ENCODE results near the gene CAMK1D.

CAMK1D gene

GRCh38 chr10:12766223-12766622, 416.9 kb downstream of the CAMK1D start:
- Histone ChIP-seq H3K9me2 (replicated peaks; ENCODE audit: control insufficient read depth, low read length) (no peaks in the 10 kb centered on the region), H3K9me3 (ENCODE audit: control insufficient read depth, insufficient read depth, low read length) (no peaks in the 10 kb centered on the region), H3K4me2 (ENCODE audit: low read length) (no peak overlapping the region), H4K20me1 (ENCODE audit: control insufficient read depth, insufficient read depth, low read depth, low read length) (no peaks in the 10 kb centered on the region), H3F3A (ENCODE audit: control insufficient read depth, insufficient read depth) (no peaks in the 10 kb centered on the region), H3K27ac (ENCODE audit: low read depth, low read length) (no peak overlapping the region), H3K79me2 (ENCODE audit: control insufficient read depth, low read length) (no peaks in the 10 kb centered on the region), H3K36me3 (ENCODE audit: control insufficient read depth, low read length) (peaks cover 19% of the 10 kb centered on the region), H3K4me1 (ENCODE audit: control insufficient read depth, low read length) (no peaks in the 10 kb centered on the region), H3K27me3 (ENCODE audit: control insufficient read depth, low read length) (no peaks in the 10 kb centered on the region), H3K4me3 (ENCODE audit: low read length) (no peak overlapping the region)
- TF ChIP-seq EZH2phosphoT487 (IDR thresholded peaks at IDR 0.05; ENCODE audit: borderline replicate concordance, low read length) (no peak), CTCF (IDR thresholded peaks at IDR 0.05; ENCODE audit: low read depth, low read length, poor library complexity, severe bottlenecking) (no peak)

- Histone ChIP-seq H4K20me1 (ENCODE audit: control insufficient read depth, insufficient read depth, low read depth, low read length) (no peaks in the 10 kb centered on the region), H3K79me2 (ENCODE audit: control insufficient read depth, low read length) (no peaks in the 10 kb centered on the region), H3K4me1 (ENCODE audit: control insufficient read depth, low read length) (no peaks in the 10 kb centered on the region), H3K27ac (ENCODE audit: low read depth, low read length) (no peak overlapping the region), H3F3A (ENCODE audit: control insufficient read depth, insufficient read depth) (no peaks in the 10 kb centered on the region), H3K4me2 (ENCODE audit: low read length) (no peak overlapping the region), H3K36me3 (ENCODE audit: control insufficient read depth, low read length) (peaks cover 10% of the 10 kb centered on the region), H3K9me3 (ENCODE audit: control insufficient read depth, insufficient read depth, low read length) (no peaks in the 10 kb centered on the region), H3K27me3 (ENCODE audit: control insufficient read depth, low read length) (no peaks in the 10 kb centered on the region), H3K4me3 (ENCODE audit: low read length) (no peak overlapping the region), H3K9me2 (replicated peaks; ENCODE audit: control insufficient read depth, low read length) (no peaks in the 10 kb centered on the region)
- TF ChIP-seq CTCF (IDR thresholded peaks at IDR 0.05; ENCODE audit: low read depth, low read length, poor library complexity, severe bottlenecking) = no peak
Observed at GRCh38 chr10:12768156-12769100, 419.1 kb downstream of the CAMK1D start.

GRCh38 chr10:12769323-12770044, 420.1 kb downstream of the CAMK1D start:
- no peaks in the 10 kb centered on the region for H3K4me1 ChIP-seq (ENCODE audit: control insufficient read depth, low read length)
- no peaks in the 10 kb centered on the region for H3F3A ChIP-seq (ENCODE audit: control insufficient read depth, insufficient read depth)
- no peaks in the 10 kb centered on the region for H3K9me2 ChIP-seq (replicated peaks; ENCODE audit: control insufficient read depth, low read length)
- H3K79me2 ChIP-seq (ENCODE audit: control insufficient read depth, low read length) = no peaks in the 10 kb centered on the region
- no peaks in the 10 kb centered on the region for H4K20me1 ChIP-seq (ENCODE audit: control insufficient read depth, insufficient read depth, low read depth, low read length)
- no peak overlapping the region for H3K4me2 ChIP-seq (ENCODE audit: low read length)
- H3K36me3 ChIP-seq (ENCODE audit: control insufficient read depth, low read length) = peaks cover 10% of the 10 kb centered on the region
- H3K9me3 ChIP-seq (ENCODE audit: control insufficient read depth, insufficient read depth, low read length) = no peaks in the 10 kb centered on the region
- H3K4me3 ChIP-seq (ENCODE audit: low read length) = no peak overlapping the region
- no peak for TF ChIP-seq CTCF (IDR thresholded peaks at IDR 0.05; ENCODE audit: low read depth, low read length, poor library complexity, severe bottlenecking)
- TF ChIP-seq EZH2phosphoT487 (IDR thresholded peaks at IDR 0.05; ENCODE audit: borderline replicate concordance, low read length) = no peak
- H3K27ac ChIP-seq (ENCODE audit: low read depth, low read length) = no peak overlapping the region
- H3K27me3 ChIP-seq (ENCODE audit: control insufficient read depth, low read length) = no peaks in the 10 kb centered on the region

Data from DOHH2 (cell line).